AG04449 (cell line): ENCODE results near the gene MCFD2.
"Not testable (repeated sequence)": the region's sequence is repeated elsewhere in the genome, so short reads cannot be mapped to it uniquely, and the experiment has no call there.

Experiments
- CTCF ChIA-PET: fragments of 350-600 bp; formaldehyde crosslinking; extraction: SDS; loops from one replicate; lab custom pipeline; 2021; ENCODE audit warnings: antibody characterized with exemption; lab: Yijun Ruan, JAX
- POLR2A ChIA-PET: fragments of 400-600, 350-600 bp; formaldehyde crosslinking; extraction: SDS; loops from one replicate; lab custom pipeline; 2020; ENCODE audit warnings: antibody characterized with exemption, inconsistent platforms; lab: Yijun Ruan, JAX
- DNase-seq: peaks from one replicate; pipeline ENCODE4 v3.0.0-alpha.2; 2010; ENCODE audit warnings: low read depth, low spot score
- H3K4me3 ChIP-seq: 2 replicates; pipeline ENCODE4 v1.5.1; 2011; ENCODE audit warnings: low read depth, mild to moderate bottlenecking, control low read depth, low read length
- CTCF ChIP-seq: IDR thresholded peaks from one replicate; pipeline ENCODE4 v1.5.1; 2011; ENCODE audit warnings: mild to moderate bottlenecking, moderate library complexity, low read length, control low read depth, inconsistent platforms; ENCODE audit not compliant: insufficient read depth; ENCODE audit errors: missing control alignments

MCFD2 gene

DNA sequence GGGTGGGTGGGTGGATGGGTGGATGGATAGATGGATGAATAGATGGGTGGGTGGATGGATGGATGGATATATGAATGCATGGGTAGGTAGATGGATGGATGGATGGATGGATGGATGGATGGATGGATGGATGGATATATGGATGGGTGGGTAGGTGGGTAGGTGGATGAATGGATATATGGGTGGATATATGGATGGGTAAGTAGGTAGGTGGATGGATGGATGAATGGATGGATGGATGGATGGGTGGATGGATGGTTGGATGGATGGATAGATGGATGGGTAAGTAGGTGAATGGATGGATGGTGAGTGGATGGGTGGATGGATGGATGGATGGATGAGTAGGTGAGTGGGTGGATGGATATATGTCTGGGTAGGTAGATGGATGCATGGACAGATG is 36.1 kb downstream of the MCFD2 start:
- H3K4me3 ChIP-seq = no peak overlapping the region
- TF ChIP-seq CTCF = no peak
- POLR2A ChIA-PET = no interaction called here
- no peak for DNase-seq
- CTCF ChIA-PET = interaction anchor here (0.6 to 1.2 kb wide), 7 partner anchors 9 to 230 kb away, joined by 3 to 4 read pairs (median 3); no protein-coding TSS in a partner anchor

GRCh38 chr2:46878886-46879285 is 36.7 kb downstream of the MCFD2 start:
- ChIA-PET CTCF (interaction anchor here (0.7 to 1.0 kb wide), 2 partner anchors 176 to 223 kb away, joined by 3 to 4 read pairs; no protein-coding TSS in a partner anchor), POLR2A (no interaction called here)
- DNase-seq = no peak
- TF ChIP-seq CTCF = no peak
- no peak overlapping the region for H3K4me3 ChIP-seq

DNA sequence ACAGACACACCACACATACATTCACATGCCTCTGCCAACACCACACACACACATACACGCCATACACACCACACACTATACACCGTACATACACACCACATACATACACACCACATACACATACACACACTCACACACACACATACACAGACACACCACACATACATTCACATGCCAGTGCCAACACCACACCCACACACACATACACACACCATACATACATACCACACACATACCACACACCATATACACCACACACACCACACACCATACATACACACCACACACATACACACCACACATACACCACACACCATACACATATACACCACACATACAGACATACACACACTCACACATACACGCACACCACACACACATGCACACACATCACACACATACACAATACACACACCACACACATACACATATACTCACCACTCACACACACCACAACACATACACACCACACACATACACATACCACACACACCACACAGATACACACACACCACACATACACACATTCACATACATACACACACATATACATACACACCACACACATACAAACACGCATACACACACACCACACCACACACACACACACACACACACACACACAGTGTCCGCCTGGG is 37.2 kb downstream of the MCFD2 start:
- TF ChIP-seq CTCF = no peak
- ChIA-PET POLR2A (no interaction called here), CTCF (interaction anchor here (0.7 to 1.0 kb wide), 2 partner anchors 175 to 222 kb away, joined by 3 to 4 read pairs; no protein-coding TSS in a partner anchor)
- no peak overlapping the region for H3K4me3 ChIP-seq
- DNase-seq = no peak

DNA sequence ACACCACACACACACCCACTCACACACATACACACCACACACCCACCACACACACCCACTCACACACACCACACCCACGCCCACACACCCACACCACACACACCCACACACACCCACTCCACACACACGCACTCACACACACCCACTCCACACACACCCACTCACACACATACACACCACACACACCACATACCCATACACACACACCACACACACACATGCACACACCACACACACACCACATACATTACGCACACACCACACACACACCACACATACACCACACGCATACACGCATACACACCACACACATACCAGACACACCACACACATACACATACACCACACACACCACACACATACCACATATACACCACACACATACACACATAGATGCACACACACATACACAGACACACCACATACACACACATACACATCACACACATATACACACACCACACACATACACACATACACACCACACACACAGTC is 37.9 kb downstream of the MCFD2 start:
- no peak for DNase-seq
- H3K4me3 ChIP-seq = no peak overlapping the region
- ChIA-PET POLR2A (no interaction called here), CTCF (interaction anchor here (0.8 to 8.6 kb wide), 9 partner anchors 10 to 249 kb away, joined by 3 to 96 read pairs (median 5); no protein-coding TSS in a partner anchor)
- no peak for TF ChIP-seq CTCF

DNA sequence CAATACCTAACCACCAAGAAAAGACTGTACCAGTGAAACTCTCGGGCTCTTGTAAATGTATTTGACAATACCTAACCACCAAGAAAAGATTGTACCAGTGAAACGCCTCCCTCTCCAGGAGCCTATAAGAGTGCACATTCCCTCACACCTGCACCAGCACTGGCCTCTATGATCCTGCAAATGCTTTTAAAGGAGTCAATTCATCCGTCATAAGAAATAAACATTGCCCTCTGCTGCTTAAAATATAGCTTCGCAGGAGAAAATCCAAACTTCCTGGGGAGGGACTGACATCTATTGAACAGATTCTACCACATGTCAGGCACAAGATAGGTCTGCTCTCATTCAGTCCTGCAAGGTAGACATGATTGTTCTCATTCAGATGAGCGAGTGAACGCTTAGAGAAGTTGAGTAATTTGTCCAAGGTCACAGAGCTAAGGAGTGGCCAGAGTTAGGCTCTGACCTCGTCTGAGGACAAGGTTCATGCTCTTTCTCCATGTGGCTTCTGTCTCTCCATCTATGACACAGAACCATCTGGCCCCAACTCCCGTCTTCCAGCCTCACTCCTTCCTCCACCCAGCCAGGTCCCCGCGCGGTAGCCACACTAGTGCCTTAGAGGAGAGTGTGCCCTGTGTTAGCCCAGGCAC is 38.7 kb downstream of the MCFD2 start:
- ChIA-PET POLR2A (interaction anchor here (1.5 kb wide), 1 partner anchor 19 kb away, joined by 3 read pairs; no protein-coding TSS in a partner anchor), CTCF (interaction anchor here (0.7 to 8.6 kb wide), 14 partner anchors 11 to 249 kb away, joined by 3 to 96 read pairs (median 4); no protein-coding TSS in a partner anchor)
- no peak for DNase-seq
- no peak overlapping the region for H3K4me3 ChIP-seq
- peak; percentile 19 for TF ChIP-seq CTCF

- not testable (repeated sequence) for H3K4me3 ChIP-seq, DNase-seq
- ChIA-PET POLR2A (interaction anchor here (1.5 kb wide), 1 partner anchor 18 kb away, joined by 3 read pairs; no protein-coding TSS in a partner anchor), CTCF (interaction anchor here (0.6 to 8.6 kb wide), 16 partner anchors 11 to 242 kb away, joined by 3 to 96 read pairs (median 4); no protein-coding TSS in a partner anchor)
Observed at GRCh38 chr2:46875962-46876689, 39.5 kb downstream of the MCFD2 start.
